Measurements from ENCODE around the gene AICDA.
"Not testable (repeated sequence)": the region's sequence is repeated elsewhere in the genome, so short reads cannot be mapped to it uniquely, and the experiment has no call there.

The AICDA gene

GRCh38 chr12:8609061-8609570 lies 3.5 kb downstream of the AICDA start:
- DNase-seq = peak; percentile 45

GRCh38 chr12:8606890-8607289 lies 5.8 kb downstream of the AICDA start:
- DNase-seq = no peak

- DNase-seq = no peak
Observed at GRCh38 chr12:8605057-8605456, 7.6 kb downstream of the AICDA start.

GRCh38 chr12:8603856-8604255 lies 8.8 kb downstream of the AICDA start:
- no peak for DNase-seq

- no peak for DNase-seq
Observed at GRCh38 chr12:8603286-8603685, 9.4 kb downstream of the AICDA start.

- no peak for DNase-seq
Observed at GRCh38 chr12:8596561-8596960, 16.1 kb downstream of the AICDA start.

GRCh38 chr12:8594072-8594471 lies 18.6 kb downstream of the AICDA start:
- no peak for DNase-seq

GRCh38 chr12:8593246-8593645 lies 19.4 kb downstream of the AICDA start:
- DNase-seq = no peak

- no peak for DNase-seq
Observed at GRCh38 chr12:8590842-8591545, 21.7 kb downstream of the AICDA start.

- DNase-seq = no peak
Observed at GRCh38 chr12:8589679-8590078, 23.0 kb downstream of the AICDA start.

- DNase-seq = not testable (repeated sequence)
Observed at GRCh38 chr12:8584478-8584877, 28.2 kb downstream of the AICDA start.

- DNase-seq = no peak
Observed at GRCh38 chr12:8584004-8584403, 28.7 kb downstream of the AICDA start.

GRCh38 chr12:8581098-8581784 lies 31.4 kb downstream of the AICDA start:
- DNase-seq = no peak

GRCh38 chr12:8577879-8578278 lies 34.8 kb downstream of the AICDA start:
- no peak for DNase-seq

- DNase-seq = no peak
Observed at GRCh38 chr12:8572507-8572906, 40.2 kb downstream of the AICDA start.

GRCh38 chr12:8566525-8566924 lies 46.1 kb downstream of the AICDA start:
- DNase-seq = no peak

- not testable (repeated sequence) for DNase-seq
Observed at GRCh38 chr12:8566052-8566451, 46.6 kb downstream of the AICDA start.

- DNase-seq = no peak
Observed at GRCh38 chr12:8564656-8565055, 48.0 kb downstream of the AICDA start.

GRCh38 chr12:8563356-8563755 lies 49.3 kb downstream of the AICDA start:
- no peak for DNase-seq

GRCh38 chr12:8562310-8562709 lies 50.3 kb downstream of the AICDA start:
- DNase-seq = no peak

- DNase-seq = no peak
Observed at GRCh38 chr12:8561011-8561410, 51.6 kb downstream of the AICDA start.

- DNase-seq = no peak
Observed at GRCh38 chr12:8559676-8560075, 53.0 kb downstream of the AICDA start.

GRCh38 chr12:8556531-8557097 lies 56.0 kb downstream of the AICDA start:
- no peak for DNase-seq

Measured in NCI-H1105 (cell line).